Stimulated activated CD4-positive, alpha-beta T cell treated with anti-CD3 and anti-CD28 coated beads, Interleukin-1b, Interleukin-23, amount 100 ng/mL, for 1 hour (primary cell): ENCODE results near the gene AMOTL1.

Experiments
- DNase-seq, 2 donors: peaks; one replicate each; pipeline ENCODE4 v3.0.0-alpha.2; 2020; ENCODE audit warnings: low read depth in 2 of 2

Gene AMOTL1

DNA sequence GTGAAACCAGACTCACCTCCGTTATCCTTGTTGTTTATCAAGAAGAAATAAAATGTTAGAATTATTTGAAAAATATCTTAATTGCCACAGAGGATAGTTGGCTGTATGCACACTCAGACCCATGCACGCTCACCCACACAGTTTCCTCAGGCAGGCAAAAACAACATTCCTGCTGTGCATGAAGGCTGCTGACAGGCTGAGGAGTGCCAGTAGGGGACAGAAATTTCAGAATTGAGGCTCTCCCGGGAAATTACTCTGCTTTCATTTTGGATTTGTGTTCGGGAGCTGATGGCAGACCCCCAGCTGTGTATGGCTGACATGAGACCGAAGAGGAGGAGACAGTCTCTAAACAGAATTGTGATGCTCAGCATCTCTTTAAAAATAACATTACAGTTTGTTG, 87.5 kb downstream of the AMOTL1 start:
- DNase-seq, result no peak

DNA sequence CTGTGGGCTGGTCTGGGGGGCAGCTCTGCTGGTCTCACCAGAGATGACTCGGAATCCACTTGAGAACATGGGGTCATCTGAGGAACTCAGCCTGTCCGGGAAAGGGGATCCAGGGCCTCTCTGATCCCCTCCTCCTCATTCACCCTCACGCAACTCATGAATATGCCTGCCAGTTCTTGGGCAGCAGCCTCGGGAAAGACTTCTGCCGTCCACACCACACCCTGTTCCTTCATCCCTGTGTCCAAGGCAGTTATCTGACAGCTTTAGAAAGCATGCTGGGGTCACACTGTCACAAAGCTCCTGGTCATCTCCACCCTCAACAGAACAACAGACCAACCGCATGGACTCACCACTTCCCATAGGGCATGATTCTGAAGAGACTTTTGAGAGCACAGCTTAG, 88.3 kb downstream of the AMOTL1 start:
- DNase-seq, result no peak

DNA sequence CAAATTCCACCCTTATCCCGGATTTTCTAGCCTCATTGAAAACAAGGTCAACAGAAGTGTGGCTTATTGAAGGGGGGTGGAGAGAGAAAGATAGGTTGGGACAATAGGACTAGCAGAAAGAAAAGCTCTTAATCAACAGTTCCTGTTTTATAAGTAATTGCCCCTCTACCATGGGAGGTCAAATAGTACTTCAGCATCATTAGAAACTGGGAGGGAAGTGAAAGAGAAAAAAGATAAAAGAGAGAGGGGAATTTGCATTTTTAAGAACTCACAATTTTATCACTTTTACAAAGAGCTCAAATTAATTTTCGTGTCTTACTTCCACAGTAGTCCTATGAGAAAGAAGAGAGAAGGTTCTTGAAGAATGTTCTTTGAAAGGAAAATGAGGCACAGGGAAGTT, 89.2 kb downstream of the AMOTL1 start:
- DNase-seq, result no peak

DNA sequence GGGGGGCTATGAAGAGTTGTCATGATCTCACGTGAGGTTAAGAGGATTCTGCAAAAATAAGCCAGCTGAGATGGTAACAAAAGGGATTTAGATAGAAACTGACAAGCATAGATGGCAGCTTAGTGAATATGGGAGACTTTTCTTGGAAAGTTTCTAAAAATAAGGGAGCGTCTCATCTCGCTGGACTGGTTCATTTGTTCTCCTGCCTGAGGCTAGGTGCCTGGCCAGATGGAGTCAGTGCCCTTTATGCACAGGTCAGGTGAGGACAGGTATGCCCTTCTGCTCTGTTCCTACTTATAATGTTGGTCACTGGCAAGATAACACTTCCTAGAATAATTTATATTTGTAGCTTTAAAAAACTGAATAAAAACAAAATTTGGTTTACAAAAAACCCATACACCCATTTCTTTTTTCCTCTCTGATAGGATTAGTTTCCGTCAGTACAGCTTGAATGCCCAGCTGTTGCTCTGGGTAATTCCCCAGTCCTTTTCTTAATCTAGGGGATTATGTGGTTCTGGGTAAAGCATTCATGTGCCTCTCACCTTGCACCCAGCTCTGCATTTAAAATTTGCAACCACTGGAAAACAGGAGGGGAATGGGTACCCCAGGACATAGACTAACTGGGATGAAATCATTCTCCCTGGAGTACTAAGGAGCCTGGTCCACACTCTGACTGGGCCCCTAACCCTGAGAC, 90.0 kb downstream of the AMOTL1 start:
- no peak for DNase-seq

DNA sequence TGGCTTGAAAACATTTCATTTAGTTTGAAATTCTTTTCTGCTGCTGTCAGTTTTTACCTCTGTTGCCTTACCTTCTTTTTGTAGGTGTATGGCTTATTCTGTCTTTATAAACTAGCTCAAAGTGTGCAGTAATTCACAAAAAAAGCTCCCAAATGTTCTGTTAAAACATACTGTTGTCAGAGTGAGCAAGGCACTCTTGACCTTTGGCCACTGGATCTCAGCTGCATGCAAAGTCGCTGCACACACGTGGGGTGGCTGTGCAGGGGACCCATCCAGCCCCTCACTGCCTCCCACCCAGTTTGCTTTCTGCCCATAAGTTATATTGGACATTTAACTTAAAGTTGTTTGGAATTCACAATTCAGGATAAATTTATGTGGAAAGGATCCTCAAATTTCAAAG, 92.2 kb downstream of the AMOTL1 start:
- no peak for DNase-seq

DNA sequence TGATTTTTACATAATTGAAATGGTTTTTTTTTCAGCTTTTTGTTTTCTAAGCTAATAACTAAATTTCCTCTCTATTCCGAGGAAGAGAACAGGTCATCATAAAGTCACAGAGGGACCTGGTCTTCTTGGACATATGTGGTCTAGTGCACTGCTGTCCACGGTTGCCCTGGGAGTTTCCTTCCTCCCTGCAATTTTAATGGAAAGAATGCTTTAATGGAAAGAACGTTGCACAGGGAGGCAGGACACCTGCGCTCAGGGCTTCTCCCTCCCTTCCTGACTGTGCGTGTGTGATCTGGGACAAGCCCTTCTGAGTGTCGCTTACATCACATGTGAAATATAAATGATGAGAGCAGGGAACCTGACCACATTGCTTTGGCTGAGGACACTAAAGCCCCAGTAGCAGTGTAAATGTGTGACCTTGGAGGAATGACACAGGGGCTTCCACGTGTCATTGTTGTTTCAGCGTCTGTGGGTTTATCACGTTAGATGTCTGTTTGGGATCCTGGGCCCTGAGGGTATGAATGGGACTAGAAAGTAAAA, 93.2 kb downstream of the AMOTL1 start:
- DNase-seq, result no peak

DNA sequence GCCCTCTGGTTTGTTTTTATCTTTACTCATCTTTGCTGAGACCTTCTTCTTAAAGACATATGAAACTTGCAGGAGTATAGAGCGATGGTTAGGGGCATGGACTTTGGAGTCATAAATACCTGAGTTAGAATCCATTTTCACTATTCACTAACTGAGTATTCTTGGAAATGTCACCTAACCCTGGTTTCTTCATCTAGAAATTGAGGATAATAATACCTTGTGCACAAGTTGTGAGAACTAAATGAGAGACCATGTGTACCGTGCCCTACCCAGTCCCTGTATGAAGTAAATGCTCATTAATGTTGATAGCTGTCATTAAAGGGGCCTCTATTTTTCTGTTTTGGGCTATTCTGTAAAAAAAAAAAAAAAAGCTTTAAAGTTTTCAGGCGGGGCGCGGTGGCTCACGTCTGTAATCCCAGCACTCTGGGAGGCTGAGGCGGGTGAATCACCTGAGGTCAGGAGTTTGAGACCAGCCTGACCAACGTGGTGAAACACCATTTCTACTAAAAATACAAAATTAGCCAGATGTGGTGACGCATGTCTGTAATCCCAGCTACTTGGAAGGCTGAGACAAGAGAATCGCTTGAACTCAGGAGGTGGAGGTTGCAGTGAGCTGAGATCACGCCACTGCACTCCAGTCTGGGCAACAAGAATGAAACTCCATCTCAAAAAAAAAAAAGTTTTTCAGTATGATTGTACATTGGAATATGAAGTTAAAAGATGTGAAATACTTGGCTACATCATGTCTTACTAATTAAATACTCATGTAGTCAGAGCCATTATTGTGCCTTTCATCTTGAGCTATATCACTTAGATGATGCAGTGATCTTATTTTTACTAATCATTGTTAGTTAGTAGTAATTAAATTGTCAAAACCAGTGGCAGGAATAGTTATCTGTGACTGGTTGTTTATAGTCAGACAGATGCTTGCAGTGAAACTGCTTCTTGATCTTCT, 95.0 kb downstream of the AMOTL1 start:
- DNase-seq, result no peak

DNA sequence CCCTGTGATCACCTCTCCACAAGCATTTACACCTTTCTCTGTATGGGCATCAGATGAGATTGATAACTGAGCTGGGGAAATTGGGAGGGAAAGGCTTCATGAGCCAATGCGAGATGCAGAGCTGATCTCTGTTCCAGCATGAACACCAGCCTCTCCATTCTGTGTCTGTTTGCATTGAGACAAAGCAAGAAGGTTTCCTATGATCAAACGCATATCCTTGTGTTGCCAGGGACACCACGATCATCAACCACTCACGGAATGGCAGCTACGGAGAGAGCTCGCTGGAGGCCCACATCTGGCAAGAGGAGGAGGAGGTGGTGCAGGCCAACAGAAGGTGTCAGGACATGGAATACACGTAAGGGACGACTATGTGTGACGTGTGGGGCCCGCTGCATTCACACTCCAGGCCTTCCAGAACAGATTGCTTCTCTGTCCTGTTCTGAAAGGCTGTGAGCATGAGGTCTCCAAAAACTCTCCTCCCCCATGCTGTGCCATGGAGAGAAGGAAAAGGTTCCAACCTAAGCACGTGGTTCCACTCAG, 96.4 kb downstream of the AMOTL1 start:
- DNase-seq, result no peak

DNA sequence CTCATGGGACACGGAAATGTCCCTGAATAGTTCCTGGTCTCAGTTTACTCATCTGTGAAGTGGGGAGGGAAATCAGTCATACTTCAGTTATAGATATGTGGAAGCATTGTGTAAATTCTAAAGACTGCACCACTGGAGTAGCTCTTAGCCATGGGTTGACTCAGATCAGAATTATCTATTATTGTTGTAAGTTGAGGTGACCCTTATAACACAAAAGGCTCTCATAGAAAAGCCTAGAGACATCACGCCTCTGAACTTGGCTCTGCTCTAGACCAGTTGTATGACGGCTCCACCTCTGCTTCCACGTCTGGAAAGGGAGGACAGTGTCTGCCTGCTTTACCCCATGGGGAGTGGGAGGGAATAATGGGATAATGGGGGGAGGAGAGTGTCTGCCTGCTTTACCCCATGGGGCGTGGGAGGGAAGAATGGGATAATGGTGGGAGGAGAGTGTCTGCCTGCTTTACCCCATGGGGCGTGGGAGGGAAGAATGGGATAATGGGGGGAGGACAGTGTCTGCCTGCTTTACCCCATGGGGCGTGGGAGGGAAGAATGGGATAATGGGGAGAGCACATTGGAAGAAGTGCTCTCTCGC, 98.2 kb downstream of the AMOTL1 start:
- no peak for DNase-seq

DNA sequence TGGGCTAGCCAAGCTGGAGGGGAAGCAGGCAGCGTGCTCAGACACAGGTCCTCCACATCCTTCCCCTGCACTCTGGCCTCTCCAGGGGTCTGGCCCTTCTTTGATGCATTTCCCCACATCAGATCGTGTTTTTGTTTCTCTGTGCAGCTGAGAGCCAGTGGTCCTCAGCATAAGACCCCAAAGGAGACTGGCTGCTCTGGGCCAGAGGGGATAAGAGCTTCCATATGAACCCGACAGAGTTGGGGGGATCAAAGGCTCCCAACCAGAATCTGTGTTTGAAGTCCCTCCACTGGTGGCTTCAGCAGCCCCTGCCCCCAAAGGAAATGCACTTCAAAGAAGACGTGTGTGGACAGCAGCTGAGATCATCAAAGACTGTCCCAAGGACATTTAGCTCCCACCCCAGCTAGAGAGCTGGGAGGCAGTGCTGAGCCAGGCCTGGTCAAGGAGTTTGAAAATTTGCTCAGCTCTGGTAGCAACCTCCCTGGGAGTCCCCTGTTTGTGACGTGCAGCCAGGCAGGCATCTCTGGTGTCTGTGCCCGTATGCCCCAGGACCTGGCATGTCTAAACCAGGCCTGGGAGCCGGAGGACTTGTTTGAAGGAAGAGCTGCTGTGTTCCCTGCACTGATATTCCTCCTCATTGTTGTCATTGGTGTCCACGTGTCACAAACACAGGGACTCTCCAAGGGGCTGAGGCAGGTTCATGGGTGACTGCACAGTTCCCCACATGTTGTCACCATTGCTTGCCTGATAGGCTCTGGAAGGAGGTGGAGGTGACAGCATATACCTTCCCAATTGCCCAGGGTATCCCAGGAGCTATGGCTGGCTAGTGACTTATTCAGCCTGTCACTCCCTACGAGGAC, 99.0 kb downstream of the AMOTL1 start:
- DNase-seq, result no peak

DNA sequence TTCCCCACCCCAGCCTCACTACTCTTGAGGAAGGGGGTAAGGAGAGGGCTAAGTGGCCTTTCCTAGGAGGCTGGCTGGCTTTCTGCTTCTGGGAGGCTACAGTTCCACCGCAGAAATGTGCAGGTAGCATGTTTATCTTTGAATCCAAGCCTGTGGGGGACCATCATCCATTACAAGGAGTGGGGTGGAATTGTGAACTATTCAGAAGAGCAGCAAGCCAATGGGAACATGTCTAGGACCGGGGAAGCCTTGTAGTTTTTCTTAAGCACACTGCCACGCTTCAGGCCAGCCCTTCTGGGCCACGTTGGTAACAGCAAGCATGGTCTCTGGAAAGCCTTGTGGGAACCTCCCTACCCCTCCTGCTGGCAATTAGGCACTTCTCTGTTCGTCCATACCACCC, 100.3 kb downstream of the AMOTL1 start:
- DNase-seq, result no peak

DNA sequence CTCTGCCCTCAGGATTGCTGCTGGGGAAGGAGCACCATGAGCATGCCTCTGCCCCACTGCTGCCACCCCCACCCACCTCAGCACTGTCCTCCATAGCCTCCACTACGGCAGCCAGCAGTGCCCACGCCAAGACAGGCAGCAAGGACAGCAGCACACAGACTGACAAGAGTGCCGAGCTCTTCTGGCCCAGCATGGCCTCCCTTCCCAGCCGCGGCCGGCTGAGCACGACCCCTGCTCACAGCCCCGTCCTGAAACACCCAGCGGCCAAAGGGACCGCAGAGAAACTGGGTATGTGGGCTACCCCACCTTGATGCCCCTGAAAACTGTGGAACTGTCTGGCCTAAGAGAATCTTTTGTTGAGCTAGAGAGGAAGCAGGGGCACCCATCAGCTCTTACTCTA, 101.0 kb downstream of the AMOTL1 start:
- no peak for DNase-seq

DNA sequence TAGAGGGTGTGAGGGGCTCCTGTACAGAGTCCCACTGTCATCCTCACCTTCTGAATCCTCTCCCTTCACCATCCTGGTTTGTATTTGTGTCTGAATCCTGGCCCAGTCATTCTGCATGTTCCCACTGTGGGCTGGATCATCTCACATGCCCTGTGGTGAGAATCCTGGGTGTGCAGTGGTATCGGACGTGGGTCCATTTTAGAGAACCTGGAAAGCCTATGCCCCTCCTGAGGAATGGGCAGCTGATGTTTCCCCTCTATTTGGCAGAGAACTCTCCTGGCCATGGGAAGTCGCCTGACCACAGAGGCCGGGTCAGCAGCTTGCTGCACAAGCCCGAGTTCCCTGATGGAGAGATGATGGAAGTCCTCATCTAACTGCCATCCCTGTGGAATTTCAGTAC, 102.3 kb downstream of the AMOTL1 start:
- DNase-seq, result no peak

DNA sequence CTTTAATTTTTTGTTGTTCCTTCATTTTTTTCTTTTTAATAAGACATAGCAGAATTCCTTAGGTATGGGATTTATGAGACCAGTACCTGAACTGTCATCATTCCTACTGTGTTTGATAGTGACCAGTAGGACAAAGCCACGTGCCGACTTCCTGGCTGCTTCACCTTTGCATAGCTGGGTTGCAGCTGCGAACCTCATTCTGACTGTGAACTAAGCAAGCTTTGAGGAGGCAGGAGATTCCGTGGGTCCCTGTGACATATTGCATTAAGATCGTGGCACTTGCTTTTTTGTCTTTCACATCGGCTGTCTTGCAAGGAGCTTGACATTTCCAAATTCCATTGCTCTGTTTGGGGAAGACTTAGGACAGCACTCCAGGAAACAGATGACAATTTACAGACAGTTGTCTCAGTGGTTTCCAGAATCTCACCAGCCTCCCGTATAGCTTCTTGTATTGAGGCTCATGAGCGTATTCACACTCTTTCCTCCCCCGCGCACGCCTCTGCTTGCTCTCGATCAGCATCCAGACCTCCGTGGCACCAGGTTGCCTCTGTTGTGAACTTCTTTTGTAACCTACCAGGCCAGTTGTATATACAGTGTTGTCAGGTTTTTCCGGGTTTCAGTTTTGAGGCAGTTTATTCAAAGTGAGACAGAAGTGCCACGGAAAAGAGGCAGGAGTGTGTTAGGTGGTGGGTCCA, 103.5 kb downstream of the AMOTL1 start:
- no peak for DNase-seq

DNA sequence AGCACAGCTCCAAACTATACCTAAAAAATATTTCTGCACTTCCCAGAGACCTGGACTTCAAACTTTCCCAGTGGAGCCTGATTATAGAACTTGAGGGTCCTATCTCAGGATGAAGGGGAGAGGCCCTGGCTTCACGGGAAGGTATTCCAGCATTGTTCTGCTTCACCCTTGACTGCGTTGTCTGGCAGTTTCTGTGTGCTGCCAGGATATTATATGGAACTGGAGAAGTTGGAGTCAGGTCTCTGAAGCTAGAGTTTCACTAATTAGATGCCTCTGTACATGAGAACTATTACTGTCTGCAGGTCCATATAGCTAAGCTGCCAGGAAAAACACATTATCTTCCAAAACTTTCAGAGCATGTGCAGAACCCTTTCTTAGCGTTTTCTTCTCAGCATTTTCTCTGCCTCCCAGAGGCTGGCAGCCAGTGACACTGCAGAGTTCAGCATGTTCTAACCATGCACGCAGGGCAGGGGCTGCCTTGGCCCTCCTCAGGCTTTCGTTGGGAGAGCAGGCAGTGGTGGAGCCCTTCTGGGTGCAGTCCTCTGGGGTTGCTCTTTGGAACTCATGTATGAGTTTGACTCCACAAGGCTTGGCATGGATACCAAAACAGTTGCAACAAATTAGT, 105.9 kb downstream of the AMOTL1 start:
- no peak for DNase-seq

DNA sequence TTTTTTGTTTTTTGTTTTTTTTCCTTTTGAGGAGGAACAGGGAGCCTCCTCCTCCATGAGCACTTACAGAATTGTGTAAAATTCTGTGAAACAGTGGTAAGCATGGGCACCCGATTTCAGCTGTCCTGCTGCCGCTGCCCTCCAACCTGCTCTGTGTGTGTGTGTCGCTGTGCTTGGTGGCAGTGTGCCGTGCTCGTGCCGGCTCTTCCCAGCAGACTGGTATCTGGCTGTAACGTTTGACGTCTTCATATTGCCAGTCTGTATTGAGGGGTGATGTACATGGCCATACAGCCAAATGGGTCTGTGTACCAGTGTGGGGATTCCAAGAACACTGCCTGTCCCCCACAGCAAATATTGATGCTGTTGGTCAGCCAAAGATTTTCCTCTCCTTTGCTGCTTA, 108.1 kb downstream of the AMOTL1 start:
- DNase-seq, result no peak

DNA sequence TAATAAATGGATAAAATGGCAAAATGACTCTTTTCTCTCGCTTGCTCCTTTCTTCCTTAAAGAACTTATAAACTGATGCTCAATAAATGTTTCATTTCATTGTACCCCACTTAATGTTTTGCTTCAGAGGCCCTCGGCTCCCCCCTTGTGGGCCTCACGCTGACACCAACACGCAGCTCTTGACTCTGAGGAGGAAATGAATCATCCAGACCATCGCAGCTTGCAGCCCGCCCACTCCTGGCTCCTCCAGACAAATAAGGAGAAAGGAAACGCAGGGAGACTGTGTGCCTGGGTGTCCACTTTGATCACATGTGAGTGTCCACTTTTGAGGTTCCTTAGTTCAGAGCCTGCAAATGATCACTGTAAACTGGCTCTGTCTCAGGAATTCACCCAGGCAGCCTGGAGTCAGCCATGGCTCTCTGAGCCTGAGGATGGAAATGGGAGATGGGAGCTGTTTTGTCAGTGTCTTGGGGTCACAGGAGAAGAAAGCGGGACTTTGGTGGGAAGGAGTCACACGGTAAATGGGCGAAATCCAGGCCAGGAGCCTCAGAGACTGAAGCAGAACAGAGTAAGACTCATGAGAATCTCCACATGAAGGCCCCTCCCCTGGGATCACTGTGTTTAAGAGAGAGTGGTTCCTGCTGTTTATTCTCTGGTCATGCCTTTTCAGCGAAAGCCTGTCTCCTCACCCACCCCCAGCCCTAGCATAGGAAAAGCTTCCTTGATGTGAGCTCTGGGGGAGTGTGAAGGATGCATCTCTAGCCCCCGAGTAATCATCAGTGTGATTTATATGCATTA, 108.7 kb downstream of the AMOTL1 start:
- peak in 1 of 2 donors; percentile 16 for DNase-seq

DNA sequence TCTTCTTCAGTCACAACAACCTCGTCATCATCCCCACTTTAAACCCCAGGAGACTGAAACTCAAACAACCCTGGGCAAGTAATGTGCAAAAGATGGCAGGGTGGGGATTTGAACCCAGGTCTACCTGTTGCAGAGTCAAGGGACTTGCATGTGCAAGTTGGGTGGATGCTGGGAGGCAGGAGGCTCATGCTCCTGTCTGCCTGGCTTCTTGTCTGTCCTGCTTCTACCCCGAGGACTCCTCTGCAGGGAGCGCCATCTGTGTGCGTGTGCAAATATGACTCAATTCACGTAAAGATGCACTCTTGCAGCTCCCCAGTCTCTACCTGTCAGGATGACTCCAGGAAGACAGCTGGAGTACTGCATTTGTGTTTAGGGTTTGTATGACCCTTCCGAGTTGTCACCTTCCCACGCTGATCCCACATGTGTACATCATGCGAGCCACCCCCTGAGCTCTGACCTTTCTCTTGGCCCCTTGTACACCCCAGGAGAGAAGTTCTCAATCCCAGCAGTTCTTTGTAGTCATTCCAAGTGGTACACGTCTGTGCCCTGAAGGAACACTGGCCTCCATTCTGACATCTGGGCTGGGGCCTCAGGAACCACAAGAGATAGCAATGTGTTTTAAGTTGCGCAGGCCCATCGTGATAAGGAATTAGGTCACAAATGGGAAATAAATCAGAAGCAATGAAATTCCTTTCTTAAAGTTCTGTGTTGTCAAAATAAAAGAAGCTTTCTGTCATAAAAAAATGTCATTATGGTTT, 109.5 kb downstream of the AMOTL1 start:
- no peak for DNase-seq

DNA sequence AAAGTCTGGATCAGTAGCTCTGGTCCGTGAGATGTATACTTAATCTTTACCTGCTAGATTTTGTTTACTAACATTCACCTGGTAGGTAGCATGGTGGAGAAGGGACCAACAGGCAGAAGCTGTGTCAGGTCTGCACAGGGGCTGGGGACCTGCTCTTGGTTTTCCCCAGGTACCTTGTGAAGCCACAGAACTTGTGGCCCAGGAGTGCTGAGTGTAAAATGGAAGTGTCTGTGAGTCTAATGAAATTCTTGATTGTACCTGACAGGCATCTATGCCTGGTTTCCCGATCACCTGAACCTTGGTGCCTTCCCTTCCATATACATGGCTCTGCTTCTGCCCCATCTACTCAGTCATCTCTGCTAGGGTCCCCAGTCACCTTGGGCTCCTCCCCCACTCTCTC, 110.8 kb downstream of the AMOTL1 start:
- no peak for DNase-seq
